ENCODE measurements around the gene GPR31.
"Not testable (repeated sequence)": the region's sequence is repeated elsewhere in the genome, so short reads cannot be mapped to it uniquely, and the experiment has no call there.

GPR31 gene

DNA sequence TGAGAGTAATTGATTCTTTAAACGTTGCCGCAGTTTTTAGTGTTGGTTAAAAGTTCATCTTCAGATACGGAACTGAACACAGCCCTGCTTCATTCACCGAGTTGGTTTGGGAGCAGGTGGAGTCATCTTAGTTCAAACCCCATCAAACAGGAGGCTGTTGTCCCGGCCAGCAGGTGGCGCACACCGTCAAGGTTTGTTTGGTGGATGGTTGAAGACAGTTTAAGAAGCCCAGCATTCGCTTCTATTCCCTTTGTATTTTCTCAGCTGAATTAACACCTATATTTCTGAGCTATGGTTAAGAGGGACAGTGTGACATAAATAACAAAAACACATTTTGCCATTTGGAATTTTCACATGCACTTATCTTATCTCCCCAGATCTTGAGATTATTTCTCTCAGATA lies 25.1 kb upstream of the GPR31 start:
- not testable (repeated sequence) for H3K4me3 ChIP-seq (ENCODE audit: low read depth, low read length); DNase-seq (ENCODE audit: low read depth)

- H3K4me3 ChIP-seq (ENCODE audit: low read depth, low read length); DNase-seq (ENCODE audit: low read depth): not testable (repeated sequence)
Measured at GRCh38 chr6:167181351-167181750, 23.6 kb upstream of the GPR31 start.

- DNase-seq (ENCODE audit: low read depth), result not testable (repeated sequence)
Measured at GRCh38 chr6:167180086-167180485, 22.3 kb upstream of the GPR31 start.

GRCh38 chr6:167178896-167179655 lies 21.3 kb upstream of the GPR31 start:
- H3K4me3 ChIP-seq (ENCODE audit: low read depth, low read length); DNase-seq (ENCODE audit: low read depth): not testable (repeated sequence)

More at GRCh38 chr6:167180086-167180485, 22.3 kb upstream of the GPR31 start:
- not testable (repeated sequence) for H3K4me3 ChIP-seq (ENCODE audit: low read depth, low read length)

GRCh38 chr6:167177271-167177670 lies 19.5 kb upstream of the GPR31 start:
- not testable (repeated sequence) for H3K4me3 ChIP-seq (ENCODE audit: low read depth, low read length); DNase-seq (ENCODE audit: low read depth)

DNA sequence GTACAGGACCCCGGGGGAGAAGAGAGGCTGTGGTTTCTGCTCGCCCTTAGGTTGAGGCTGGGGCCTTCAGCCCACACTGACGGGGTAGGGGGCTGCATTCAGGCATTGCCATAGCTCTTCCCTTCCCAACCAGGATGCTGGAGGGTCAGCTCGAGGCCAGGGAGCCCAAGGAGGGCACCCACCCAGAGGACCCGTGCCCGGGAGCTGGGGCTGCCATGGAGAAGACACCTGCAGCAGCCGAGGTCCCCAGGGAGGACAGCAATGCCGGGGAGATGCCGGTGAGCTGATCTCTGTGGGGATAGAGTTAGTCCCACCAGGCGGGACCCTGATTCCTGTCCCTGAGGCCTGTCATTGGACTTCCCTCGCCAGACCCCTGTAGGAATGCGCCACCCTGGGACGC lies 14.2 kb upstream of the GPR31 start:
- DNase-seq (ENCODE audit: low read depth); H3K4me3 ChIP-seq (ENCODE audit: low read depth, low read length): not testable (repeated sequence)

- not testable (repeated sequence) for DNase-seq (ENCODE audit: low read depth); H3K4me3 ChIP-seq (ENCODE audit: low read depth, low read length)
Measured at GRCh38 chr6:167171300-167171699, 13.5 kb upstream of the GPR31 start.

DNA sequence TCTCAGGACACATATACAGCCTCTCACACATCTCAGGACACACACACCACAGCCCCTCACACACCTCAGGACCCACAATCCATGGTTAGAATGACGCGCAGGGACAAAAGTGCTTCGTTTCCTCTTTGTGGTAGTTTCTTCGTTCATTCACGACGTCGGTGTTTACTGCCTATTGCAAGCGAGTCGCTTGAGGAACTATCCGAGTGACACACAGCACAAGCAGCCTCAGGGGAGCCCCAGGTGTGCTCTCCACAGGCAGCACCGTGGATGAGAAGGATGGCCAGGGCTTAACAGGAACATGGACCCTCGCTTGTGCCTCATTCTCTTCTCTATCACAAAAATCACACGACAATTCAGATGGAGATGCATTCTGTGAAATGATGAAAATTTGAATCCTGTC lies 12.1 kb upstream of the GPR31 start:
- not testable (repeated sequence) for H3K4me3 ChIP-seq (ENCODE audit: low read depth, low read length); DNase-seq (ENCODE audit: low read depth)

- H3K4me3 ChIP-seq (ENCODE audit: low read depth, low read length); DNase-seq (ENCODE audit: low read depth): not testable (repeated sequence)
Measured at GRCh38 chr6:167168296-167168695, 10.5 kb upstream of the GPR31 start.

DNA sequence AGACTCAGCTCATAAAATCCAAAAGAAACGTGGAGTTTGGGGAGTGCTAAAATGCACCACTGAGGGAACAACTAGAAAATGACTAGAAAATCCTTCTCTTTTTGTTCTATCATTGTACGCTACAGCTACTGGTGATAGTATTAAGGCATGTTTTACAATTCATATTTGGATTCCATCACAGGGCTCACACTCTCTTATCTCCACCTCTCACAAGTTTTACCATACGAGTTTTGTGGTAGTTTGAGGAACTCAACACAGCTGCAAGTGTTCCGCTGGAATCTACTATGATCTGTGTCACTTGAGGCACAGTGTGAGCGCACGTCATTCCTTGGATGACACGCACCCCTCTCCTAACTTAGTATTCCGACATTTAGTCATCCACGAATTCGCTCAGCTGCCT lies 9.9 kb upstream of the GPR31 start:
- not testable (repeated sequence) for H3K4me3 ChIP-seq (ENCODE audit: low read depth, low read length); DNase-seq (ENCODE audit: low read depth)

DNA sequence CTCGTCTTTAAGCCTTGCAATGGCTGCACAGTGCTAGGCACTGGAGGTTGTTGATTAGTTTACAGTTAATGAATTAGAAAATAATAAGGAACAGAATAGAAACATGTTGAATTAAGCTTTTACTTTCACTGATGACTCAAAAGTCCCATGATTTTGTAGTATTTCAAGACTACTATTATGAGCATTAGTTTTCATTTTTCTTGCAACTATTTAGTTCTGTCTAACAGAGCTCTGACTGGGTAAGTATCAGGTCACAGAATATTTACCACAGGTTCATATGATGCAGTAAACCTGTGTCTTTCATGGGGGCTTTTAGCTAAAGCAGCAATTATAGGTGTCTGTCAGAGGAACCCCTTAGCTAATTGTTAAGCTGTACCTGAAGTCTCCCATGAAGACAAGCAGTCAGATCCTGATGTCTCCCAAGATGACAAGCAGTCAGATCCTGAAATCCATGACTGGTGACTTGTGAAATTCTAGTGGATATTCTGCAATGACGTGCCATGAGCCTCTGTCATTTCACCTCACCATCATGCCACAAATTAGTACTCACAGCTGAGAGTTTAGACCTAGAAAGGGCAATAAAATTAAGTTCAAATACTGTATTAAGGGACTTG lies 8.2 kb upstream of the GPR31 start:
- no peak for DNase-seq (ENCODE audit: low read depth)
- TF ChIP-seq POLR2A (IDR thresholded peaks at IDR 0.05; ENCODE audit: extremely low read depth, insufficient read length) (no peak), MYC (IDR thresholded peaks at IDR 0.05; ENCODE audit: low read depth, low read length) (no peak)
- TF ChIP-seq, protein P1, sequence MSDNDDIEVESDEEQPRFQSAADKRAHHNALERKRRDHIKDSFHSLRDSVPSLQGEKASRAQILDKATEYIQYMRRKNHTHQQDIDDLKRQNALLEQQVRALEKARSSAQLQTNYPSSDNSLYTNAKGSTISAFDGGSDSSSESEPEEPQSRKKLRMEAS (IDR thresholded peaks at IDR 0.05; ENCODE audit: low read depth, low read length), result no peak
- TF ChIP-seq, protein P2, sequence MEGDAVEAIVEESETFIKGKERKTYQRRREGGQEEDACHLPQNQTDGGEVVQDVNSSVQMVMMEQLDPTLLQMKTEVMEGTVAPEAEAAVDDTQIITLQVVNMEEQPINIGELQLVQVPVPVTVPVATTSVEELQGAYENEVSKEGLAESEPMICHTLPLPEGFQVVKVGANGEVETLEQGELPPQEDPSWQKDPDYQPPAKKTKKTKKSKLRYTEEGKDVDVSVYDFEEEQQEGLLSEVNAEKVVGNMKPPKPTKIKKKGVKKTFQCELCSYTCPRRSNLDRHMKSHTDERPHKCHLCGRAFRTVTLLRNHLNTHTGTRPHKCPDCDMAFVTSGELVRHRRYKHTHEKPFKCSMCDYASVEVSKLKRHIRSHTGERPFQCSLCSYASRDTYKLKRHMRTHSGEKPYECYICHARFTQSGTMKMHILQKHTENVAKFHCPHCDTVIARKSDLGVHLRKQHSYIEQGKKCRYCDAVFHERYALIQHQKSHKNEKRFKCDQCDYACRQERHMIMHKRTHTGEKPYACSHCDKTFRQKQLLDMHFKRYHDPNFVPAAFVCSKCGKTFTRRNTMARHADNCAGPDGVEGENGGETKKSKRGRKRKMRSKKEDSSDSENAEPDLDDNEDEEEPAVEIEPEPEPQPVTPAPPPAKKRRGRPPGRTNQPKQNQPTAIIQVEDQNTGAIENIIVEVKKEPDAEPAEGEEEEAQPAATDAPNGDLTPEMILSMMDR (IDR thresholded peaks at IDR 0.05; ENCODE audit: low read depth, low read length), result no peak
- no peak overlapping the region for H3K4me3 ChIP-seq (ENCODE audit: low read depth, low read length)

- TF ChIP-seq POLR2A (IDR thresholded peaks at IDR 0.05; ENCODE audit: extremely low read depth, insufficient read length) (no peak), MYC (IDR thresholded peaks at IDR 0.05; ENCODE audit: low read depth, low read length) (no peak)
- TF ChIP-seq, protein P1 (IDR thresholded peaks at IDR 0.05; ENCODE audit: low read depth, low read length), result no peak
- TF ChIP-seq, protein P2 (IDR thresholded peaks at IDR 0.05; ENCODE audit: low read depth, low read length), result no peak
- H3K4me3 ChIP-seq (ENCODE audit: low read depth, low read length), result no peak overlapping the region
- no peak for DNase-seq (ENCODE audit: low read depth)
Measured at GRCh38 chr6:167164261-167164660, 6.5 kb upstream of the GPR31 start.

All from NB4 (cell line).